Fibroblast of skin of scalp (primary cell): Measurements from ENCODE around the gene RNF39.
A peak's percentile ranks its signal among the peaks of the same experiment; 100 is the strongest.

Source experiments
- DNase-seq: peaks from one replicate; pipeline ENCODE4 v3.0.0-alpha.2; 2013

The RNF39 gene

GRCh38 chr6:30096829-30097228 is 21.3 kb upstream of the RNF39 start:
- DNase-seq = no peak

- DNase-seq = no peak
These were observed 18.5 kb upstream of the RNF39 start for GRCh38 chr6:30093951-30094661.

GRCh38 chr6:30092852-30093543 is 17.4 kb upstream of the RNF39 start:
- no peak for DNase-seq

- peak; percentile 78 for DNase-seq
These were observed 16.2 kb upstream of the RNF39 start for GRCh38 chr6:30091577-30092381.

GRCh38 chr6:30087876-30088275 is 12.3 kb upstream of the RNF39 start:
- no peak for DNase-seq

- DNase-seq = no peak
These were observed 1.6 kb upstream of the RNF39 start for GRCh38 chr6:30077218-30077617.

- no peak for DNase-seq
These were observed 492 bp upstream of the RNF39 start for GRCh38 chr6:30075790-30076732.

- DNase-seq = no peak
These were observed 1.1 kb downstream of the RNF39 start for GRCh38 chr6:30074331-30075093.

GRCh38 chr6:30073489-30074235 is 1.9 kb downstream of the RNF39 start:
- DNase-seq = no peak

- DNase-seq = no peak
These were observed 3.7 kb downstream of the RNF39 start for GRCh38 chr6:30071858-30072257.

- peak; percentile 35 for DNase-seq
These were observed 4.3 kb downstream of the RNF39 start for GRCh38 chr6:30071081-30071818.

GRCh38 chr6:30067460-30068139 is 8.0 kb downstream of the RNF39 start:
- no peak for DNase-seq

- DNase-seq = peak; percentile 99
These were observed 8.8 kb downstream of the RNF39 start, which contains the start of gene PPP1R11 for GRCh38 chr6:30066577-30067459. Gene PPP1R11 (plus strand): TSS chr6:30067198. CDS start chr6:30067411, 213 bp downstream.

- no peak for DNase-seq
These were observed 9.5 kb downstream of the RNF39 start for GRCh38 chr6:30066082-30066481.

- no peak for DNase-seq
These were observed 12.3 kb downstream of the RNF39 start for GRCh38 chr6:30063315-30063714.

GRCh38 chr6:30062471-30063178 is 12.9 kb downstream of the RNF39 start:
- no peak for DNase-seq

- DNase-seq = peak; percentile 12
These were observed 13.6 kb downstream of the RNF39 start for GRCh38 chr6:30061858-30062458.
